Kidney epithelial cell (primary cell): ENCODE measurements around the gene SARS1. TPM values are rescaled to one million over a fixed set of nuclear protein-coding genes. Genes with fewer than 3 reads are reported as not detected.

Source experiments
- DNase-seq: peaks from one replicate; pipeline ENCODE4 v3.0.0-alpha.2; 2010; ENCODE audit warnings: low read depth
- H3K27me3 ChIP-seq: 2 replicates; pipeline ENCODE4 v1.6.0; 2011; ENCODE audit warnings: low read length; ENCODE audit not compliant: control insufficient read depth, insufficient read depth
- H3K36me3 ChIP-seq: 2 replicates; pipeline ENCODE4 v1.5.1; 2011; ENCODE audit warnings: low read length; ENCODE audit not compliant: control insufficient read depth, insufficient read depth
- H3K4me3 ChIP-seq: 2 replicates; pipeline ENCODE4 v1.5.1; 2011; ENCODE audit warnings: low read depth, mild to moderate bottlenecking, control low read depth, low read length
- CTCF ChIP-seq: IDR thresholded peaks from 2 replicates; pipeline ENCODE4 v1.5.1; 2011; ENCODE audit warnings: mild to moderate bottlenecking, moderate library complexity, low read length, control low read depth, inconsistent platforms; ENCODE audit not compliant: insufficient read depth, poor library complexity, severe bottlenecking
- total RNA-seq: library from RNA; depleted of rRNA; stranded (reverse); fragments of >200 nt; gene quantifications from 2 replicates; pipeline ENCODE4 v1.2.3, GENCODE V29; 2015

SARS1 gene
- total RNA-seq, 1 donor from 2014 or later: 411 TPM

DNA sequence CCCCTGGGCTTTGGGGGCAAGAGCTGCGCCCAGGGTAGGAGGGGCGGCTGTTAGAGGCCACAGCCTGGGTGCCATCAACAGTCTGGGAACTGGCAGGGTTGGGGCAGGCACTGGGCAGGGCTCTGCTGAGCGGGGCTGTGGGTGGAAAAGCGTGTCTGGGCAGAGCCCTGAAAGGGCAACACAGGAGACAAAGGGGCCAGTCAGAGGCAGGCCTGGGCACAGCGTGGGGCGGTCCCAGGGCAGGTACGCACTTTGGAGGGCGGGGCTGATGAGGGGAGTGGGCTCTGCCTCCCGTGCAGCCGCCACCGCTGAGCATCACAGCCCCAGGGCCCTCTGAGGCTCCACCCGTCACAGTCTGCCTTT is 49.5 kb downstream of the SARS1 start:
- DNase-seq: no peak
- peaks cover 3% of the 10 kb centered on the region for H3K36me3 ChIP-seq
- no peak for TF ChIP-seq CTCF
- no peak overlapping the region for H3K4me3 ChIP-seq
- no peaks in the 10 kb centered on the region for H3K27me3 ChIP-seq

DNA sequence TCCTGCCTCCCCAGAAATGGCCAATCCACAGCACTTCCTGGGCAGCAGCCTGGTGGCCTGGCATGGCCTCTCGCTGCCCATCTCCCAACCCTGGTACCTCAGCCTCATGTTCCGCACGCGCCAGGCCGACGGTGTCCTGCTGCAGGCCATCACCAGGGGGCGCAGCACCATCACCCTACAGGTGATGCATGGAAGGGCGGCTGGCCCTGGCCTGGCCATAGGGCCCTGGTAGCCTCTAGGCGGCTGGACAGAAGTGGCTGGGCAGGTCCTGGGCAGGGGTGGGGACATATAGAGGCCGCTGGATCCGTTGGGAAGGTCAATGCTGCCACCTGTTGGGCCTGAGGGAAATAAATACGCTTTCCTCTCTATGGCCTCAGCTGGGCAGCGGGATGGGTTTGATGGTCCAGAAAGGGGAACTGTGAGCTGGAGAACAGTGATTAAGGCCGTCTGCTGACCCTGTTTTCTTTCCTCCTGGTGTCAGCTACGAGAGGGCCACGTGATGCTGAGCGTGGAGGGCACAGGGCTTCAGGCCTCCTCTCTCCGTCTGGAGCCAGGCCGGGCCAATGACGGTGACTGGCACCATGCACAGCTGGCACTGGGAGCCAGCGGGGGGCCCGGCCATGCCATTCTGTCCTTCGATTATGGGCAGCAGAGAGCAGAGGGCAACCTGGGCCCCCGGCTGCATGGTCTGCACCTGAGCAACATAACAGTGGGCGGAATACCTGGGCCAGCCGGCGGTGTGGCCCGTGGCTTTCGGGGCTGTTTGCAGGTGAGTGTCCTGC is 50.1 kb downstream of the SARS1 start:
- Histone ChIP-seq H3K27me3 (no peaks in the 10 kb centered on the region), H3K4me3 (no peak overlapping the region), H3K36me3 (peaks cover 3% of the 10 kb centered on the region)
- TF ChIP-seq CTCF: peak; percentile 100
- peak; percentile 61 for DNase-seq

GRCh38 chr1:109264379-109264755 is 50.6 kb downstream of the SARS1 start:
- TF ChIP-seq CTCF: no peak
- no peaks in the 10 kb centered on the region for H3K27me3 ChIP-seq
- peaks cover 3% of the 10 kb centered on the region for H3K36me3 ChIP-seq
- DNase-seq: no peak
- H3K4me3 ChIP-seq: no peak overlapping the region

DNA sequence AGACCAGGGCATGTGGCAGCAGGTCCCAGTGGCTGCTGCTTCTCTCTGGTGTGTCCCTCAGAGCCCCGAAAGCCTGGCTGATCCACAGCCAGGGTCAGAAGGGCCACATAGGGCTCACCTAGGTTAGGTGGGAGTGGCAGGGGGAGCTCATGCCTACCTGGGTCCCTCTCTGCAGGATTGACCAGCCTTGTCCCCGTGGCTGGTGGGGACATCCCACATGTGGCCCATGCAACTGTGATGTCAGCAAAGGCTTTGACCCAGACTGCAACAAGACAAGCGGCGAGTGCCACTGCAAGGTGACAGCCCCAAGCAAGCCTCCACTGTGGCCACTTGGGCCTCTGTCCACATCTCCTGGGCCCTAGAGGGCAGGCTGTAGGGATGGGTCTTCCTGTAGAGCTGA is 51.3 kb downstream of the SARS1 start:
- no peak overlapping the region for H3K4me3 ChIP-seq
- DNase-seq: no peak
- H3K36me3 ChIP-seq: peaks cover 4% of the 10 kb centered on the region
- H3K27me3 ChIP-seq: no peaks in the 10 kb centered on the region
- TF ChIP-seq CTCF: no peak

- peaks cover 4% of the 10 kb centered on the region for H3K36me3 ChIP-seq
Measured at GRCh38 chr1:109265741-109266330, 52.1 kb downstream of the SARS1 start.

More at GRCh38 chr1:109265741-109266330, 52.1 kb downstream of the SARS1 start:
- no peak for DNase-seq
- no peaks in the 10 kb centered on the region for H3K27me3 ChIP-seq
- no peak for TF ChIP-seq CTCF
- H3K4me3 ChIP-seq: no peak overlapping the region
